ENCODE results near the gene C6orf15.

The C6orf15 gene

GRCh38 chr6:31065556-31065955, 46.8 kb downstream of the C6orf15 start:
- no peak for DNase-seq

DNA sequence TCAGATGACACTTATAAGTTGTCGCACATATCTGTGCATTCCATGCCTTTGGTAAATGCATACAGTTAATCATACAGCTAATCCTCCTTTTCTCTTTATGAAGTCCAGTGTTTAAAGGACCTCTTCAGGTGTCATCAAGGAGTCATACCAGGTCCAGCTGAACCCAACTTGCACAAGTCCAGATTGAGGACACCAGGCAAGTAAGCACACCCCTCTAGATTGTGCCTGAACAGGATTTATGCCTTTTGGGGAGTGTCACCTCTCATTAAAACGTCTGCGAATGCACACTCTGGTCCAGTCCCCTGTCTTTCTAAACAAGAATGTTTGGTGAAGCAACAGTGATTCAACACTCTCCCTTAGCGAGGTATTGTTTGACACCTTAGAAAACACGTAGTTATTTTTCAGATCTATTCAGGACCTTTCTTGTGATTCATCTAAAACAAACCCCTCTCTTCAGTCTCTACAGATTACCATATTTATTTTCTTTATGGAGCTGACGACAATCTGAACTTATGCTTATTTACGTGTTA, 48.4 kb downstream of the C6orf15 start:
- DNase-seq, result no peak
